HepG2 (cell line): ENCODE data around the gene PLIN1. TPM values are rescaled to one million over a fixed set of nuclear protein-coding genes. Genes with fewer than 3 reads are reported as not detected.

ENCODE experiments used
- EZH2 ChIP-seq: conservative IDR thresholded peaks from 2 replicates; pipeline ENCODE4 v1.6.1; 2012; ENCODE audit warnings: mild to moderate bottlenecking, low read depth, low read length, moderate library complexity
- GATAD1 ChIP-seq: IDR thresholded peaks from 2 replicates; pipeline ENCODE4 v1.6.1; 2016; ENCODE audit warnings: missing genetic modification reagents, missing compliant biosample characterization
- HMG20A ChIP-seq: IDR thresholded peaks from 2 replicates; pipeline ENCODE4 v1.6.1; 2016; ENCODE audit warnings: borderline replicate concordance
- NCOA2 ChIP-seq: sonication (generic); formaldehyde crosslinking; IDR thresholded peaks from 2 replicates; pipeline ENCODE4 v1.8.0; 2022; ENCODE audit warnings: inconsistent platforms
- NFKBIZ ChIP-seq: IDR thresholded peaks from 2 replicates; pipeline ENCODE4 v1.6.1; 2018; ENCODE audit warnings: missing genetic modification reagents, missing compliant biosample characterization
- NR2F2 ChIP-seq: IDR thresholded peaks from 2 replicates; pipeline ENCODE4 v1.6.1; 2012; ENCODE audit warnings: low read depth, inconsistent platforms, borderline replicate concordance
- SALL1 ChIP-seq: sonication (generic); formaldehyde crosslinking; IDR thresholded peaks from 2 replicates; pipeline ENCODE4 v1.8.0; 2022; ENCODE audit warnings: mild to moderate bottlenecking, missing genetic modification reagents
- SOX6 ChIP-seq, 2 experiments: fragments of 450-650 bp in 1 of 2; sonication (generic) in 1 of 2; formaldehyde crosslinking in 1 of 2; IDR thresholded peaks; 2 replicates each; pipeline versions ENCODE4 v1.4.0 to v1.6.1; 2017 to 2020; ENCODE audit warnings: antibody characterized with exemption in 1 of 2, mild to moderate bottlenecking in 1 of 2, missing genetic modification reagents in 1 of 2
- U2AF1 ChIP-seq: fragments of 200-400 bp; formaldehyde crosslinking; optimal IDR thresholded peaks from 2 replicates; pipeline ENCODE3; 2017; ENCODE audit warnings: mild to moderate bottlenecking, low read depth, low read length
- ZBTB21 ChIP-seq: sonication (generic); formaldehyde crosslinking; IDR thresholded peaks from 2 replicates; pipeline ENCODE4 v1.4.0; 2020; ENCODE audit warnings: missing genetic modification reagents
- ZC3H4 ChIP-seq: sonication (generic); formaldehyde crosslinking; IDR thresholded peaks from 2 replicates; pipeline ENCODE4 v1.4.0; 2020; ENCODE audit warnings: missing genetic modification reagents, borderline replicate concordance
- ZNF614 ChIP-seq: IDR thresholded peaks from 2 replicates; pipeline ENCODE4 v1.6.1; 2018; ENCODE audit warnings: missing biosample characterization, missing genetic modification reagents, inconsistent platforms, borderline replicate concordance
- ZNF75D ChIP-seq: sonication (generic); formaldehyde crosslinking; IDR thresholded peaks from 2 replicates; pipeline ENCODE4 v1.8.1; 2023; ENCODE audit warnings: missing genetic modification reagents, mild to moderate bottlenecking, borderline replicate concordance
- ZNF766 ChIP-seq: sonication (generic); formaldehyde crosslinking; IDR thresholded peaks from 2 replicates; pipeline ENCODE4 v1.5.0; 2020; ENCODE audit warnings: missing genetic modification reagents, borderline replicate concordance
- ZNF878 ChIP-seq: sonication (generic); formaldehyde crosslinking; IDR thresholded peaks from 2 replicates; pipeline ENCODE4 v1.8.1; 2023; ENCODE audit warnings: mild to moderate bottlenecking, missing genetic modification reagents, moderate library complexity
- ZNF891 ChIP-seq: sonication (generic); formaldehyde crosslinking; IDR thresholded peaks from 2 replicates; pipeline ENCODE4 v1.5.0; 2020; ENCODE audit warnings: mild to moderate bottlenecking, missing genetic modification reagents
- ZSCAN25 ChIP-seq: sonication (generic); formaldehyde crosslinking; IDR thresholded peaks from 2 replicates; pipeline ENCODE4 v1.8.0; 2022; ENCODE audit warnings: mild to moderate bottlenecking, missing genetic modification reagents
- polyA plus RNA-seq, 8 experiments: library from polyadenylated mRNA; depleted of rRNA in 3 of 8; stranded (reverse) in 7 of 8; unstranded in 1 of 8; fragments of >200 nt; fragmentation: Illumina TruSeq in 4 of 8; extraction: Trizol in 4 of 8; gene quantifications; 2 replicates each; pipeline versions ENCODE4 v1.2.1 to v1.2.3, GENCODE V29; 2011 to 2016; ENCODE audit warnings: low read depth in 4 of 8, missing spikeins in 1 of 8, mixed read lengths in 1 of 8; ENCODE audit not compliant: insufficient read depth in 1 of 8
- total RNA-seq, 5 experiments: library from RNA; depleted of rRNA; stranded (reverse); fragments of >200 nt; fragmentation: Illumina TruSeq; extraction: Trizol; gene quantifications; 2 replicates each; pipeline ENCODE4 v1.2.3, GENCODE V29; 2016; ENCODE audit warnings: low read depth in 1 of 5
- TF ChIP-seq, protein P1 (sequence below): IDR thresholded peaks from 2 replicates; pipeline ENCODE4 v1.6.1; 2016; ENCODE audit warnings: mild to moderate bottlenecking
- TF ChIP-seq, protein P2 (sequence below): sonication (generic); formaldehyde crosslinking; IDR thresholded peaks from 2 replicates; pipeline ENCODE4 v1.4.0; 2020; ENCODE audit warnings: missing genetic modification reagents
- TF ChIP-seq, protein P3 (sequence below): sonication (generic); formaldehyde crosslinking; conservative IDR thresholded peaks from 2 replicates; pipeline ENCODE4 v1.4.0; 2020; ENCODE audit warnings: missing genetic modification reagents

PLIN1 gene
- total and polyA plus RNA-seq, 2 of the 13 experiments (the other 11 are each of a cell fraction or from before 2014, with no cell fraction given): 0.74 to 1.2 TPM

DNA sequence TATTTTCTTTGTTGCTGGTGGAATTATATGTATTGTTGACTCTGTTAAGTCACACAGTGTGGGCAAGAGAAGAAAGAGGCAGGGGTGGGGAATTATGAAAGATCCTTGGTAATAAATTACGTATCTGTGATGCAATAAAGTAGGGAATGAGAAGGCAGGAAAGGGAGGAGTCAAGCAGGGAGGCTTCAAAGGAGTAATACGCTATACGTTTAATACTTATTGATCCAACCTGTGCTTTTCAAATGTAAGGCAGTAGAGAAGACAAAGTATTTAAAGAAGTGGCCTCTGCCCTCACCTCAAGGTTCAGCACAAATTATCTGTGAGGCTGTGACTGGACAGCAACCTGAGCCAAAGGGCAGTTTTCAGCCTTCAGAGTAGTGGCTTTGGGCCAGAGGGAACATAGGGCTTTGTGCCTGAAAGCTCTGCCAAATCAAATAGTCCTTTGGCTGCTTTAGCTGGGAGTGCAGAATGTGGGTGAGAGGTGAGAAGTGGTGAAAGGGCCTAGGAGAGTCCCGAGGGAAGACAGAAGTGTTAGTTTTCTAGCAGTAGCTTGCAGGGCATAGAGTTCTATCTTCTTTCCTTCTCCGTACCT, 1.2 kb upstream of the PLIN1 start (continued):
- TF ChIP-seq SOX6 (IDR thresholded peaks at IDR 0.05) (no peak), SOX6 (CRISPR knock-in tag; IDR thresholded peaks at IDR 0.05) (peak; percentile 88), NR2F2 (peak; percentile 65; the same call in 1 of the 2 replicates), ZNF891 (CRISPR knock-in tag) (no peak), NFKBIZ (CRISPR knock-in tag) (no peak), ZC3H4 (CRISPR knock-in tag) (no peak), ZBTB21 (CRISPR knock-in tag) (peak; percentile 95), U2AF1 (no peak), ZNF614 (CRISPR knock-in tag) (peak; percentile 38; the same call in 1 of the 2 replicates), HMG20A (CRISPR knock-in tag) (peak; percentile 47), ZNF766 (no peak), ZNF878 (no peak), GATAD1 (0 out of 2 replicates have a peak, but pooled peaks have one; percentile 12), EZH2 (no peak), ZSCAN25 (CRISPR knock-in tag) (peak; percentile 59), ZNF75D (CRISPR knock-in tag) (no peak), NCOA2 (CRISPR knock-in tag) (peak; percentile 59), SALL1 (CRISPR knock-in tag) (peak; percentile 87)
- TF ChIP-seq, protein P1, sequence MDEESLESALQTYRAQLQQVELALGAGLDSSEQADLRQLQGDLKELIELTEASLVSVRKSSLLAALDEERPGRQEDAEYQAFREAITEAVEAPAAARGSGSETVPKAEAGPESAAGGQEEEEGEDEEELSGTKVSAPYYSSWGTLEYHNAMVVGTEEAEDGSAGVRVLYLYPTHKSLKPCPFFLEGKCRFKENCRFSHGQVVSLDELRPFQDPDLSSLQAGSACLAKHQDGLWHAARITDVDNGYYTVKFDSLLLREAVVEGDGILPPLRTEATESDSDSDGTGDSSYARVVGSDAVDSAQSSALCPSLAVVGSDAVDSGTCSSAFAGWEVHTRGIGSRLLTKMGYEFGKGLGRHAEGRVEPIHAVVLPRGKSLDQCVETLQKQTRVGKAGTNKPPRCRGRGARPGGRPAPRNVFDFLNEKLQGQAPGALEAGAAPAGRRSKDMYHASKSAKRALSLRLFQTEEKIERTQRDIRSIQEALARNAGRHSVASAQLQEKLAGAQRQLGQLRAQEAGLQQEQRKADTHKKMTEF (CRISPR knock-in tag): peak; percentile 44; the same call in 1 of the 2 replicates
- TF ChIP-seq, protein P2, sequence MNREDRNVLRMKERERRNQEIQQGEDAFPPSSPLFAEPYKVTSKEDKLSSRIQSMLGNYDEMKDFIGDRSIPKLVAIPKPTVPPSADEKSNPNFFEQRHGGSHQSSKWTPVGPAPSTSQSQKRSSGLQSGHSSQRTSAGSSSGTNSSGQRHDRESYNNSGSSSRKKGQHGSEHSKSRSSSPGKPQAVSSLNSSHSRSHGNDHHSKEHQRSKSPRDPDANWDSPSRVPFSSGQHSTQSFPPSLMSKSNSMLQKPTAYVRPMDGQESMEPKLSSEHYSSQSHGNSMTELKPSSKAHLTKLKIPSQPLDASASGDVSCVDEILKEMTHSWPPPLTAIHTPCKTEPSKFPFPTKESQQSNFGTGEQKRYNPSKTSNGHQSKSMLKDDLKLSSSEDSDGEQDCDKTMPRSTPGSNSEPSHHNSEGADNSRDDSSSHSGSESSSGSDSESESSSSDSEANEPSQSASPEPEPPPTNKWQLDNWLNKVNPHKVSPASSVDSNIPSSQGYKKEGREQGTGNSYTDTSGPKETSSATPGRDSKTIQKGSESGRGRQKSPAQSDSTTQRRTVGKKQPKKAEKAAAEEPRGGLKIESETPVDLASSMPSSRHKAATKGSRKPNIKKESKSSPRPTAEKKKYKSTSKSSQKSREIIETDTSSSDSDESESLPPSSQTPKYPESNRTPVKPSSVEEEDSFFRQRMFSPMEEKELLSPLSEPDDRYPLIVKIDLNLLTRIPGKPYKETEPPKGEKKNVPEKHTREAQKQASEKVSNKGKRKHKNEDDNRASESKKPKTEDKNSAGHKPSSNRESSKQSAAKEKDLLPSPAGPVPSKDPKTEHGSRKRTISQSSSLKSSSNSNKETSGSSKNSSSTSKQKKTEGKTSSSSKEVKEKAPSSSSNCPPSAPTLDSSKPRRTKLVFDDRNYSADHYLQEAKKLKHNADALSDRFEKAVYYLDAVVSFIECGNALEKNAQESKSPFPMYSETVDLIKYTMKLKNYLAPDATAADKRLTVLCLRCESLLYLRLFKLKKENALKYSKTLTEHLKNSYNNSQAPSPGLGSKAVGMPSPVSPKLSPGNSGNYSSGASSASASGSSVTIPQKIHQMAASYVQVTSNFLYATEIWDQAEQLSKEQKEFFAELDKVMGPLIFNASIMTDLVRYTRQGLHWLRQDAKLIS: no peak
- TF ChIP-seq, protein P3, sequence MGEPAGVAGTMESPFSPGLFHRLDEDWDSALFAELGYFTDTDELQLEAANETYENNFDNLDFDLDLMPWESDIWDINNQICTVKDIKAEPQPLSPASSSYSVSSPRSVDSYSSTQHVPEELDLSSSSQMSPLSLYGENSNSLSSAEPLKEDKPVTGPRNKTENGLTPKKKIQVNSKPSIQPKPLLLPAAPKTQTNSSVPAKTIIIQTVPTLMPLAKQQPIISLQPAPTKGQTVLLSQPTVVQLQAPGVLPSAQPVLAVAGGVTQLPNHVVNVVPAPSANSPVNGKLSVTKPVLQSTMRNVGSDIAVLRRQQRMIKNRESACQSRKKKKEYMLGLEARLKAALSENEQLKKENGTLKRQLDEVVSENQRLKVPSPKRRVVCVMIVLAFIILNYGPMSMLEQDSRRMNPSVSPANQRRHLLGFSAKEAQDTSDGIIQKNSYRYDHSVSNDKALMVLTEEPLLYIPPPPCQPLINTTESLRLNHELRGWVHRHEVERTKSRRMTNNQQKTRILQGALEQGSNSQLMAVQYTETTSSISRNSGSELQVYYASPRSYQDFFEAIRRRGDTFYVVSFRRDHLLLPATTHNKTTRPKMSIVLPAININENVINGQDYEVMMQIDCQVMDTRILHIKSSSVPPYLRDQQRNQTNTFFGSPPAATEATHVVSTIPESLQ: no peak
